HEK293 (cell line): ENCODE results near the gene MTX1.

Source experiments
- BCL11B ChIP-seq: fragments of 450-650 bp; formaldehyde crosslinking; IDR thresholded peaks from 2 replicates; pipeline ENCODE4 v1.5.1; 2016; ENCODE audit warnings: low read depth, missing biosample characterization, missing genetic modification characterization
- KLF17 ChIP-seq: fragments of 450-650 bp; formaldehyde crosslinking; IDR thresholded peaks from 2 replicates; pipeline ENCODE4 v1.5.1; 2016; ENCODE audit warnings: missing biosample characterization, missing genetic modification characterization
- SETDB1 ChIP-seq: IDR thresholded peaks from one replicate; pipeline ENCODE4 v1.6.1; 2017; ENCODE audit warnings: mild to moderate bottlenecking, low read length, moderate library complexity, mixed read lengths; ENCODE audit not compliant: insufficient read length
- WT1 ChIP-seq: fragments of 450-650 bp; formaldehyde crosslinking; IDR thresholded peaks from 2 replicates; pipeline ENCODE4 v1.5.1; 2016; ENCODE audit warnings: missing biosample characterization, missing genetic modification characterization
- YY2 ChIP-seq: fragments of 450-650 bp; formaldehyde crosslinking; IDR thresholded peaks from 2 replicates; pipeline ENCODE4 v1.5.1; 2016; ENCODE audit warnings: missing biosample characterization, missing genetic modification characterization
- ZBTB49 ChIP-seq: fragments of 450-650 bp; formaldehyde crosslinking; IDR thresholded peaks from 2 replicates; pipeline ENCODE4 v1.5.1; 2016; ENCODE audit warnings: missing biosample characterization, missing genetic modification characterization, low read depth
- ZFP3 ChIP-seq: fragments of 450-650 bp; formaldehyde crosslinking; IDR thresholded peaks from 2 replicates; pipeline ENCODE4 v1.5.1; 2016; ENCODE audit warnings: low read depth, missing biosample characterization, missing genetic modification characterization
- ZNF112 ChIP-seq: fragments of 450-650 bp; formaldehyde crosslinking; IDR thresholded peaks from 2 replicates; pipeline ENCODE4 v1.5.0; 2017; ENCODE audit warnings: missing biosample characterization, missing genetic modification characterization
- ZNF138 ChIP-seq: fragments of 450-650 bp; formaldehyde crosslinking; IDR thresholded peaks from 2 replicates; pipeline ENCODE4 v1.5.1; 2016; ENCODE audit warnings: missing biosample characterization, missing genetic modification characterization, borderline replicate concordance
- ZNF169 ChIP-seq: fragments of 450-650 bp; formaldehyde crosslinking; IDR thresholded peaks from 2 replicates; pipeline ENCODE4 v1.5.1; 2016; ENCODE audit warnings: missing biosample characterization, missing genetic modification characterization
- ZNF174 ChIP-seq: fragments of 450-650 bp; formaldehyde crosslinking; IDR thresholded peaks from 2 replicates; pipeline ENCODE4 v1.5.0; 2017; ENCODE audit warnings: missing biosample characterization, mild to moderate bottlenecking, missing genetic modification characterization
- ZNF18 ChIP-seq: fragments of 450-650 bp; formaldehyde crosslinking; IDR thresholded peaks from 2 replicates; pipeline ENCODE4 v1.5.1; 2016; ENCODE audit warnings: missing biosample characterization, missing genetic modification characterization
- ZNF221 ChIP-seq: fragments of 450-650 bp; formaldehyde crosslinking; IDR thresholded peaks from 2 replicates; pipeline ENCODE4 v1.5.1; 2017; ENCODE audit warnings: missing biosample characterization, missing genetic modification characterization, borderline replicate concordance
- ZNF239 ChIP-seq: fragments of 450-650 bp; formaldehyde crosslinking; IDR thresholded peaks from 2 replicates; pipeline ENCODE4 v1.5.1; 2016; ENCODE audit warnings: missing biosample characterization, missing genetic modification characterization
- ZNF335 ChIP-seq: fragments of 450-650 bp; formaldehyde crosslinking; conservative IDR thresholded peaks from 2 replicates; pipeline ENCODE4 v1.5.1; 2016; ENCODE audit warnings: missing biosample characterization, missing genetic modification characterization
- ZNF366 ChIP-seq: fragments of 450-650 bp; formaldehyde crosslinking; conservative IDR thresholded peaks from 2 replicates; pipeline ENCODE4 v1.5.1; 2016; ENCODE audit warnings: missing biosample characterization, missing genetic modification characterization
- ZNF404 ChIP-seq: fragments of 450-650 bp; formaldehyde crosslinking; IDR thresholded peaks from 2 replicates; pipeline ENCODE4 v1.5.1; 2017; ENCODE audit warnings: missing biosample characterization, missing genetic modification characterization
- ZNF416 ChIP-seq: fragments of 450-650 bp; formaldehyde crosslinking; IDR thresholded peaks from 2 replicates; pipeline ENCODE4 v1.5.1; 2016; ENCODE audit warnings: missing biosample characterization, missing genetic modification characterization
- ZNF510 ChIP-seq: fragments of 450-650 bp; formaldehyde crosslinking; IDR thresholded peaks from 2 replicates; pipeline ENCODE4 v1.5.1; 2018; ENCODE audit warnings: mild to moderate bottlenecking, missing genetic modification characterization, missing biosample characterization; ENCODE audit not compliant: insufficient replicate concordance
- ZNF529 ChIP-seq: fragments of 450-650 bp; formaldehyde crosslinking; IDR thresholded peaks from 2 replicates; pipeline ENCODE4 v1.5.1; 2017; ENCODE audit warnings: missing genetic modification characterization, missing biosample characterization; ENCODE audit not compliant: insufficient replicate concordance
- ZNF560 ChIP-seq: fragments of 450-650 bp; formaldehyde crosslinking; IDR thresholded peaks from 2 replicates; pipeline ENCODE4 v1.5.1; 2017; ENCODE audit warnings: missing biosample characterization, missing genetic modification characterization, borderline replicate concordance
- ZNF629 ChIP-seq: fragments of 450-650 bp; formaldehyde crosslinking; IDR thresholded peaks from 2 replicates; pipeline ENCODE4 v1.5.1; 2017; ENCODE audit warnings: missing biosample characterization, missing genetic modification characterization
- ZNF660 ChIP-seq: fragments of 450-650 bp; IDR thresholded peaks from 2 replicates; pipeline ENCODE4 v1.5.1; 2018; ENCODE audit warnings: missing biosample characterization, mild to moderate bottlenecking, missing genetic modification characterization
- ZNF701 ChIP-seq: fragments of 450-650 bp; formaldehyde crosslinking; IDR thresholded peaks from 2 replicates; pipeline ENCODE4 v1.5.1; 2016; ENCODE audit warnings: missing biosample characterization, missing genetic modification characterization
- ZNF768 ChIP-seq: fragments of 450-650 bp; formaldehyde crosslinking; IDR thresholded peaks from 2 replicates; pipeline ENCODE4 v1.5.1; 2018; ENCODE audit warnings: missing biosample characterization, mild to moderate bottlenecking, missing genetic modification characterization
- ZSCAN23 ChIP-seq: fragments of 450-650 bp; formaldehyde crosslinking; IDR thresholded peaks from 2 replicates; pipeline ENCODE4 v1.5.1; 2016; ENCODE audit warnings: missing biosample characterization, missing genetic modification characterization
- TF ChIP-seq, protein P1 (sequence below): fragments of 450-650 bp; formaldehyde crosslinking; conservative IDR thresholded peaks from 2 replicates; pipeline ENCODE4 v1.5.1; 2016; ENCODE audit warnings: low read depth, missing biosample characterization, missing genetic modification characterization
- TF ChIP-seq, protein P2 (sequence below): fragments of 450-650 bp; formaldehyde crosslinking; IDR thresholded peaks from 2 replicates; pipeline ENCODE4 v1.5.1; 2017; ENCODE audit warnings: missing biosample characterization, missing genetic modification characterization

The MTX1 gene

GRCh38 chr1:155172732-155173477 lies 35.6 kb upstream of the MTX1 start, which contains the start of gene KRTCAP2 (continued):
- TF ChIP-seq ZNF701 (tag by site-specific recombination) (no peak), ZNF366 (tag by site-specific recombination) (peak; percentile 87), ZNF221 (tag by site-specific recombination) (no peak), ZNF112 (tag by site-specific recombination) (no peak), ZNF660 (peak; percentile 86), ZNF560 (tag by site-specific recombination) (no peak), ZNF768 (tag by site-specific recombination) (no peak), ZNF335 (tag by site-specific recombination) (peak; percentile 93), ZFP3 (tag by site-specific recombination) (no peak), ZNF510 (tag by site-specific recombination) (no peak), ZNF529 (tag by site-specific recombination) (no peak), ZNF169 (tag by site-specific recombination) (no peak), ZBTB49 (tag by site-specific recombination) (no peak), SETDB1 (peak; percentile 17), YY2 (tag by site-specific recombination) (no peak), ZNF138 (tag by site-specific recombination) (no peak), ZNF239 (tag by site-specific recombination) (no peak), ZSCAN23 (no peak), ZNF416 (tag by site-specific recombination) (no peak), WT1 (tag by site-specific recombination) (peak; percentile 47; the same call in 1 of the 2 replicates), ZNF404 (tag by site-specific recombination) (no peak), ZNF18 (tag by site-specific recombination) (no peak), BCL11B (no peak), KLF17 (tag by site-specific recombination) (peak; percentile 59; the same call in 1 of the 2 replicates), ZNF629 (tag by site-specific recombination) (peak; percentile 63), ZNF174 (no peak)
- TF ChIP-seq, protein P1, sequence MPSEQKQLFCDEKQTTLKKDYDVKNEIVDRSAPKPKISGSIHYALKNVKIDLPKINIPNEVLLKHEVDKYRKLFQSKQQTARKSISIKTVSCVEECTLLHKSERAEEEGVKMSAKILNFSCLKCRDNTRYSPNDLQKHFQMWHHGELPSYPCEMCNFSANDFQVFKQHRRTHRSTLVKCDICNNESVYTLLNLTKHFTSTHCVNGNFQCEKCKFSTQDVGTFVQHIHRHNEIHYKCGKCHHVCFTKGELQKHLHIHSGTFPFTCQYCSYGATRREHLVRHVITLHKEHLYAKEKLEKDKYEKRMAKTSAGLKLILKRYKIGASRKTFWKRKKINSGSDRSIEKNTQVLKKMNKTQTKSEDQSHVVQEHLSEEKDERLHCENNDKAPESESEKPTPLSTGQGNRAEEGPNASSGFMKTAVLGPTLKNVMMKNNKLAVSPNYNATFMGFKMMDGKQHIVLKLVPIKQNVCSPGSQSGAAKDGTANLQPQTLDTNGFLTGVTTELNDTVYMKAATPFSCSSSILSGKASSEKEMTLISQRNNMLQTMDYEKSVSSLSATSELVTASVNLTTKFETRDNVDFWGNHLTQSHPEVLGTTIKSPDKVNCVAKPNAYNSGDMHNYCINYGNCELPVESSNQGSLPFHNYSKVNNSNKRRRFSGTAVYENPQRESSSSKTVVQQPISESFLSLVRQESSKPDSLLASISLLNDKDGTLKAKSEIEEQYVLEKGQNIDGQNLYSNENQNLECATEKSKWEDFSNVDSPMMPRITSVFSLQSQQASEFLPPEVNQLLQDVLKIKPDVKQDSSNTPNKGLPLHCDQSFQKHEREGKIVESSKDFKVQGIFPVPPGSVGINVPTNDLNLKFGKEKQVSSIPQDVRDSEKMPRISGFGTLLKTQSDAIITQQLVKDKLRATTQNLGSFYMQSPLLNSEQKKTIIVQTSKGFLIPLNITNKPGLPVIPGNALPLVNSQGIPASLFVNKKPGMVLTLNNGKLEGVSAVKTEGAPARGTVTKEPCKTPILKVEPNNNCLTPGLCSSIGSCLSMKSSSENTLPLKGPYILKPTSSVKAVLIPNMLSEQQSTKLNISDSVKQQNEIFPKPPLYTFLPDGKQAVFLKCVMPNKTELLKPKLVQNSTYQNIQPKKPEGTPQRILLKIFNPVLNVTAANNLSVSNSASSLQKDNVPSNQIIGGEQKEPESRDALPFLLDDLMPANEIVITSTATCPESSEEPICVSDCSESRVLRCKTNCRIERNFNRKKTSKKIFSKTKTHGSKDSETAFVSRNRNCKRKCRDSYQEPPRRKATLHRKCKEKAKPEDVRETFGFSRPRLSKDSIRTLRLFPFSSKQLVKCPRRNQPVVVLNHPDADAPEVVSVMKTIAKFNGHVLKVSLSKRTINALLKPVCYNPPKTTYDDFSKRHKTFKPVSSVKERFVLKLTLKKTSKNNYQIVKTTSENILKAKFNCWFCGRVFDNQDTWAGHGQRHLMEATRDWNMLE = 0 out of 2 replicates have a peak, but pooled peaks have one; percentile 33
- TF ChIP-seq, protein P2, sequence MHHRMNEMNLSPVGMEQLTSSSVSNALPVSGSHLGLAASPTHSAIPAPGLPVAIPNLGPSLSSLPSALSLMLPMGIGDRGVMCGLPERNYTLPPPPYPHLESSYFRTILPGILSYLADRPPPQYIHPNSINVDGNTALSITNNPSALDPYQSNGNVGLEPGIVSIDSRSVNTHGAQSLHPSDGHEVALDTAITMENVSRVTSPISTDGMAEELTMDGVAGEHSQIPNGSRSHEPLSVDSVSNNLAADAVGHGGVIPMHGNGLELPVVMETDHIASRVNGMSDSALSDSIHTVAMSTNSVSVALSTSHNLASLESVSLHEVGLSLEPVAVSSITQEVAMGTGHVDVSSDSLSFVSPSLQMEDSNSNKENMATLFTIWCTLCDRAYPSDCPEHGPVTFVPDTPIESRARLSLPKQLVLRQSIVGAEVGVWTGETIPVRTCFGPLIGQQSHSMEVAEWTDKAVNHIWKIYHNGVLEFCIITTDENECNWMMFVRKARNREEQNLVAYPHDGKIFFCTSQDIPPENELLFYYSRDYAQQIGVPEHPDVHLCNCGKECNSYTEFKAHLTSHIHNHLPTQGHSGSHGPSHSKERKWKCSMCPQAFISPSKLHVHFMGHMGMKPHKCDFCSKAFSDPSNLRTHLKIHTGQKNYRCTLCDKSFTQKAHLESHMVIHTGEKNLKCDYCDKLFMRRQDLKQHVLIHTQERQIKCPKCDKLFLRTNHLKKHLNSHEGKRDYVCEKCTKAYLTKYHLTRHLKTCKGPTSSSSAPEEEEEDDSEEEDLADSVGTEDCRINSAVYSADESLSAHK (tag by site-specific recombination) = peak; percentile 5; the same call in 1 of the 2 replicates
